Natural killer cell (primary cell): ENCODE measurements around the gene CNTF. TPM values are rescaled to one million over a fixed set of nuclear protein-coding genes. Genes with fewer than 3 reads are reported as not detected.

Source experiments
- ATAC-seq, 3 donors: fragments of 150-1000 bp in 2 of 3; fragments of 200-7000 bp in 1 of 3; cut with Tn5 transposase; 1 replicate in 1 of 3; 2 replicates in 2 of 3; pipeline ENCODE4 v1.10.0; 2021; ENCODE audit warnings: mild to moderate bottlenecking in 2 of 3, moderate library complexity in 2 of 3
- DNase-seq, 2 donors: peaks; one replicate each; pipeline versions ENCODE4 v3.0.0 to v3.0.0-alpha.2; 2013 to 2021; ENCODE audit warnings: mixed read lengths in 1 of 2
- H3K27ac ChIP-seq: one replicate; pipeline ENCODE4 v1.5.1; 2013; ENCODE audit warnings: mild to moderate bottlenecking, low read length
- H3K27me3 ChIP-seq: one replicate; pipeline ENCODE4 v1.6.1; 2013; ENCODE audit warnings: low read length; ENCODE audit not compliant: control insufficient read depth, insufficient read depth
- H3K36me3 ChIP-seq: one replicate; pipeline ENCODE4 v1.6.1; 2013; ENCODE audit warnings: low read length; ENCODE audit not compliant: control insufficient read depth, insufficient read depth
- H3K4me1 ChIP-seq: one replicate; pipeline ENCODE4 v1.6.1; 2013; ENCODE audit warnings: low read length; ENCODE audit not compliant: control insufficient read depth, insufficient read depth
- H3K4me3 ChIP-seq: one replicate; pipeline ENCODE4 v1.5.1; 2013; ENCODE audit warnings: low read length
- H3K9me3 ChIP-seq: one replicate; pipeline ENCODE4 v1.6.1; 2013; ENCODE audit warnings: low read length; ENCODE audit not compliant: control insufficient read depth, insufficient read depth
- H3K27ac Mint-ChIP-seq, 2 donors: one replicate each; pipeline ENCODE4 v1.8.0; 2022; ENCODE audit warnings: mild to moderate bottlenecking in 2 of 2, mixed read lengths in 2 of 2, moderate library complexity in 1 of 2
- H3K27me3 Mint-ChIP-seq, 2 donors: one replicate each; pipeline ENCODE4 v1.8.0; 2022; ENCODE audit warnings: low read depth in 2 of 2, mixed read lengths in 2 of 2
- H3K36me3 Mint-ChIP-seq: one replicate; pipeline ENCODE4 v1.8.0; 2022; ENCODE audit warnings: mixed read lengths
- H3K4me1 Mint-ChIP-seq, 2 donors: one replicate each; pipeline ENCODE4 v1.8.0; 2022; ENCODE audit warnings: mixed read lengths in 2 of 2
- H3K4me3 Mint-ChIP-seq: one replicate; pipeline ENCODE4 v1.8.0; 2022; ENCODE audit warnings: mild to moderate bottlenecking, moderate library complexity, mixed read lengths
- H3K9me3 Mint-ChIP-seq, 2 donors: one replicate each; pipeline ENCODE4 v1.8.0; 2022; ENCODE audit warnings: mixed read lengths in 2 of 2
- CTCF ChIP-seq: fragments of 200-600 bp; IDR thresholded peaks from one replicate; pipeline ENCODE4 v1.8.0; 2022; ENCODE audit warnings: antibody characterized with exemption
- WGBS: methylation state at CpG from one replicate; pipeline ENCODE4 v1.1.7; 2013; ENCODE audit warnings: missing lambda C conversion rate; ENCODE audit not compliant: insufficient coverage; 5-methylcytosine and 5-hydroxymethylcytosine counted together
- intact Hi-C: fragments of 100-400 bp; cut with micrococcal nuclease; formaldehyde crosslinking; loops from one replicate; pipeline ENCODE4 v1.14.2; 2022
- total RNA-seq, 4 donors: library from RNA; stranded (reverse); fragments of 120-200 nt in 1 of 4; gene quantifications; one replicate each; pipeline versions ENCODE4 v1.2.3 to v1.2.4, GENCODE V29; 2013 to 2022

CNTF gene
- total RNA-seq, 3 donors from 2014 or later (not counting 1 experiment from before 2014, with no cell fraction given) = 3.6 to 5.5 (median 4.9) TPM

- H3K4me3 Mint-ChIP-seq = peak overlapping the region; percentile 26
Measured at GRCh38 chr11:58640386-58641023, 18.0 kb downstream of the CNTF start.

GRCh38 chr11:58641341-58641740 is 18.9 kb downstream of the CNTF start:
- DNase-seq (no peak), ATAC-seq (no peak)
- Mint-ChIP-seq H3K4me3 (no peak overlapping the region), H3K27ac (peak overlapping the region in 1 of 2 donors; percentile 72), H3K27me3 (peaks cover 0 to 6% of the 10 kb centered on the region in 2 donors), H3K9me3 (no peaks in the 10 kb centered on the region), H3K4me1 (peaks cover 19% of the 10 kb centered on the region in 2 donors), H3K36me3 (no peaks in the 10 kb centered on the region)
- TF ChIP-seq CTCF = no peak
- Histone ChIP-seq H3K9me3 (peaks cover 8% of the 10 kb centered on the region), H3K4me1 (peaks cover 9% of the 10 kb centered on the region), H3K27ac (no peak overlapping the region), H3K4me3 (no peak overlapping the region), H3K36me3 (no peaks in the 10 kb centered on the region), H3K27me3 (no peaks in the 10 kb centered on the region)
- WGBS = 83% methylated on average over 1 of the region's 3 CpGs
- intact Hi-C loops = no loop called here

More at GRCh38 chr11:58640386-58641023, 18.0 kb downstream of the CNTF start:
- peaks cover 19% of the 10 kb centered on the region in 2 donors for H3K4me1 Mint-ChIP-seq
- peaks cover 9% of the 10 kb centered on the region for H3K4me1 ChIP-seq
- intact Hi-C loops = no loop called here
- peaks cover 0 to 6% of the 10 kb centered on the region in 2 donors for H3K27me3 Mint-ChIP-seq
- 0% methylated on average over 1 of the region's 1 CpG for WGBS
- no peak overlapping the region for H3K27ac ChIP-seq
- ATAC-seq (peak; percentile 78 to 87 (median 80)), DNase-seq (peak in 1 of 2 donors; percentile 55)
- no peaks in the 10 kb centered on the region for H3K36me3 ChIP-seq
- H3K9me3 ChIP-seq = peaks cover 3% of the 10 kb centered on the region
- H3K27ac Mint-ChIP-seq = peak overlapping the region; percentile 50 to 72
- H3K4me3 ChIP-seq = no peak overlapping the region
- no peaks in the 10 kb centered on the region for H3K27me3 ChIP-seq
- TF ChIP-seq CTCF = no peak
- no peaks in the 10 kb centered on the region for H3K36me3 Mint-ChIP-seq
- H3K9me3 Mint-ChIP-seq = no peaks in the 10 kb centered on the region

DNA sequence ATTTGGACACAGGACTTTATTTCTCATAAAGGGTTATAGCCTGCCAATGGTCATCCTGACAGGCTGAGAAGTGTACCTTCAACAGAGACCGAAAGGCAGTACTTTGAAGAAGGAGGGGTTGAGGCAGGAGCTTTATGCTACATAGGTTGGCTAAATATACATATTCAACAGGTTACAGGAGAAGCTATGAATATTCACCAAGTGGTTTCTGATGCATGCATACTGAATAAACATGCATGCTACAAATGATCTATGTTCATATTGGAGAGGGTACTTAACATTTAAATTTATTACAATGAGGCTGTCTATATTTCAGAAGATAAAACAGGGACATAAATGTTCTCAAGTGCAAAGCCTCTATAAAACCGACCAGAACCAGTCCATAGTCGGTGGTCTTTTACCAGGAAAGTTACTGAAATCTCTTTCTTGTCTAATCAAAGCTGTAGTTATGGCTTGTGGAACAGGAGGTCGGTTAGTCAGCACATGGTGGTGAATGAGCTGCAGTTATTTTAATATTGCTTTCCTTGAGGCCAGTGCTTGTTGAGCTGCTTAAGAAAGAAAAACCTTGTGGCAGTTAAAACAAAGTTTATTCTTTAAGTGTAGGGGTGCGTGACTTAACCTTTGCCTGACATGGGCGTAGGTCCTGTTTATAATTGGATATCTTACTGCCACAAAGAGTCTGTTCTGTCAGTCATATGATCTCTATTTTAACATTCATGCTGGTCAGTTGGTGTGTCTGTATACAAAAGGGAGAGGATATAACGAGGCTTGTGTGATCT is 19.5 kb downstream of the CNTF start:
- H3K4me3 Mint-ChIP-seq = no peak overlapping the region
- peak overlapping the region in 1 of 2 donors; percentile 72 for H3K27ac Mint-ChIP-seq
- H3K4me3 ChIP-seq = no peak overlapping the region
- WGBS = 88% methylated on average over 7 of the region's 7 CpGs
- ATAC-seq (no peak), DNase-seq (no peak)
- H3K36me3 ChIP-seq = no peaks in the 10 kb centered on the region
- H3K4me1 ChIP-seq = peaks cover 9% of the 10 kb centered on the region
- H3K27me3 ChIP-seq = no peaks in the 10 kb centered on the region
- intact Hi-C loops = no loop called here
- no peaks in the 10 kb centered on the region for H3K36me3 Mint-ChIP-seq
- H3K9me3 ChIP-seq = peaks cover 8% of the 10 kb centered on the region
- no peak overlapping the region for H3K27ac ChIP-seq
- peaks cover 0 to 6% of the 10 kb centered on the region in 2 donors for H3K27me3 Mint-ChIP-seq
- H3K9me3 Mint-ChIP-seq = no peaks in the 10 kb centered on the region
- TF ChIP-seq CTCF = no peak
- H3K4me1 Mint-ChIP-seq = peaks cover 19% of the 10 kb centered on the region in 2 donors
